ENCODE results near the gene WDR70. TPM values are rescaled to one million over a fixed set of nuclear protein-coding genes. Genes with fewer than 3 reads are reported as not detected.

Gene WDR70
- total RNA-seq, 1 experiment from 2014 or later = 31.3 TPM

DNA sequence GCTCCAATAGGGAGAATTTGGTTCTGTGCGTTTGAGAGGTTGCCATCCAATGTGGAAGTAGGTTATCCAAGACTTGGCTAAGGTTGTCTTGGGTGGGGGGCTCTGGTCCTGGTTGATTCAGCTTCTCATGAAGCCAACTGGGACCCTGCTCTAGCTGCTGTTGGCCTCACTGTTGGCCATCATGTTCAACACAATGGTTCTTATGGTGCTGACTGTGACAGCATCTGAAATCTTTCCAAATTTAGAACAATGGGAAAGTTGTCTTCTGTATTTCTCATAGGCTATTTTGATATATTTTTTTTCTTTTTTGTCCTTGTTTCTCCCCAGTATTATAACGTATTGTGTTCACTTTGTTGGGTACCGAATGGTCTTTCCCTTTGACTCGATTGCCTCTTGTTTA is 388.8 kb downstream of the WDR70 start:
- intact Hi-C loops (cut with micrococcal nuclease) = no loop called here
- Mint-ChIP-seq H3K27ac (ENCODE audit: low read depth, unreplicated experiment) (no peak overlapping the region), H3K36me3 (ENCODE audit: insufficient read depth, unreplicated experiment) (no peaks in the 10 kb centered on the region), H3K4me3 (ENCODE audit: unreplicated experiment) (no peak overlapping the region), H3K4me1 (ENCODE audit: insufficient read depth, unreplicated experiment) (peaks cover 13% of the 10 kb centered on the region), H3K9me3 (ENCODE audit: unreplicated experiment) (no peaks in the 10 kb centered on the region), H3K27me3 (ENCODE audit: insufficient read depth, unreplicated experiment) (no peaks in the 10 kb centered on the region)
- ChIA-PET POLR2A (no interaction called here), CTCF (interaction anchor here (0.6 kb wide), 1 partner anchor 316 kb away, joined by 3 read pairs; no protein-coding TSS in a partner anchor)
- no peak for DNase-seq (ENCODE audit: unreplicated experiment)
- TF ChIP-seq, protein P1, sequence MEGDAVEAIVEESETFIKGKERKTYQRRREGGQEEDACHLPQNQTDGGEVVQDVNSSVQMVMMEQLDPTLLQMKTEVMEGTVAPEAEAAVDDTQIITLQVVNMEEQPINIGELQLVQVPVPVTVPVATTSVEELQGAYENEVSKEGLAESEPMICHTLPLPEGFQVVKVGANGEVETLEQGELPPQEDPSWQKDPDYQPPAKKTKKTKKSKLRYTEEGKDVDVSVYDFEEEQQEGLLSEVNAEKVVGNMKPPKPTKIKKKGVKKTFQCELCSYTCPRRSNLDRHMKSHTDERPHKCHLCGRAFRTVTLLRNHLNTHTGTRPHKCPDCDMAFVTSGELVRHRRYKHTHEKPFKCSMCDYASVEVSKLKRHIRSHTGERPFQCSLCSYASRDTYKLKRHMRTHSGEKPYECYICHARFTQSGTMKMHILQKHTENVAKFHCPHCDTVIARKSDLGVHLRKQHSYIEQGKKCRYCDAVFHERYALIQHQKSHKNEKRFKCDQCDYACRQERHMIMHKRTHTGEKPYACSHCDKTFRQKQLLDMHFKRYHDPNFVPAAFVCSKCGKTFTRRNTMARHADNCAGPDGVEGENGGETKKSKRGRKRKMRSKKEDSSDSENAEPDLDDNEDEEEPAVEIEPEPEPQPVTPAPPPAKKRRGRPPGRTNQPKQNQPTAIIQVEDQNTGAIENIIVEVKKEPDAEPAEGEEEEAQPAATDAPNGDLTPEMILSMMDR (IDR thresholded peaks at IDR 0.05; ENCODE audit: unreplicated experiment) = no peak
- no TSS peak for BruUV-seq (replicated peaks)

DNA sequence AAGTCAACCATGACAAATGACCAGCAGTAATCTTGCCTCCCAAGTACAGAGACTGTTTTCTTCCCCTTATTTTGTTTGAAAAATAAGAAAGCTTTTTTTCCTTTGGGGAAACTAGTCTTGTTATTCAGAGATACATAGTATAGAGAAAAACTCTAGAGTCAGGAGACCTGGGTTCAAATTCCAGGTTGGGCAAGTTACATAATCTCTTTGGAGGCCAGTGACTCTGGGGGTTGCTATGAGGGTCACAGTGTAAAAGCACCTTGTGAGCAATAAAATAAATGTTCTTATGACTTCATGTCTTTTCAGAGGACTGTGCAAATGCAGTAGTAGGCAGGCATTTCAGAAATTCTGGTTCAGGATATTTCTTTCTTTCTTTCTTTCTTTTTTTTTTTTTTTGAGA is 389.3 kb downstream of the WDR70 start:
- no peak overlapping the region for H3K27ac Mint-ChIP-seq (ENCODE audit: low read depth, unreplicated experiment)
- ChIA-PET POLR2A (no interaction called here), CTCF (interaction anchor here (0.6 to 1.3 kb wide), 3 partner anchors 317 to 418 kb away, joined by 3 read pairs; no protein-coding TSS in a partner anchor)
- TF ChIP-seq, protein P1 (IDR thresholded peaks at IDR 0.05; ENCODE audit: unreplicated experiment) = no peak
- H3K27me3 Mint-ChIP-seq (ENCODE audit: insufficient read depth, unreplicated experiment) = no peaks in the 10 kb centered on the region
- H3K9me3 Mint-ChIP-seq (ENCODE audit: unreplicated experiment) = no peaks in the 10 kb centered on the region
- no peaks in the 10 kb centered on the region for H3K36me3 Mint-ChIP-seq (ENCODE audit: insufficient read depth, unreplicated experiment)
- H3K4me1 Mint-ChIP-seq (ENCODE audit: insufficient read depth, unreplicated experiment) = peaks cover 13% of the 10 kb centered on the region
- intact Hi-C loops (cut with micrococcal nuclease) = no loop called here
- BruUV-seq (replicated peaks) = no TSS peak
- H3K4me3 Mint-ChIP-seq (ENCODE audit: unreplicated experiment) = no peak overlapping the region
- DNase-seq (ENCODE audit: unreplicated experiment) = no peak

DNA sequence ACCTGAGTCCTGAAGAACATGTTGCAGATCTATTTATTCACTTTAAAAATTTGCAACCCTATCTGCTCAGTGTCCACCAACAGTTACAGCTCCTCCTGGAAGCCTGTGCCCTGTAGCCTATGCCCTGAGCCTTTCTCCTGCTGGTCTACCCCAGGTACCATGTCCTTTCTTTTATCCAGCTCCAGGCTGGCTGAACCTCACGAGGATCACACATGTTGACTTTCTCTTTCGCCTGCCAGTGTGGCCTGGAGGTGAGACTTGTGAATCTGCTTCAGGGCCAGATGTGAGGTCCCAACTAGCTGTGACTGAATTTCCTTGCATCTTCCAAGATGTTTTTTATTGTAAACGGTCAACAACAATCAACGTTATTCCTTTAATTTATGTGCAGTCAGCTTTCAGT is 390.0 kb downstream of the WDR70 start:
- TF ChIP-seq, protein P1 (IDR thresholded peaks at IDR 0.05; ENCODE audit: unreplicated experiment) = no peak
- ChIA-PET CTCF (interaction anchor here (1.2 to 1.3 kb wide), 2 partner anchors 356 to 417 kb away, joined by 3 read pairs; no protein-coding TSS in a partner anchor), POLR2A (interaction anchor here (0.9 kb wide), 1 partner anchor 10 kb away, joined by 4 read pairs; no protein-coding TSS in a partner anchor)
- Mint-ChIP-seq H3K27me3 (ENCODE audit: insufficient read depth, unreplicated experiment) (no peaks in the 10 kb centered on the region), H3K36me3 (ENCODE audit: insufficient read depth, unreplicated experiment) (no peaks in the 10 kb centered on the region), H3K9me3 (ENCODE audit: unreplicated experiment) (no peaks in the 10 kb centered on the region), H3K27ac (ENCODE audit: low read depth, unreplicated experiment) (no peak overlapping the region), H3K4me1 (ENCODE audit: insufficient read depth, unreplicated experiment) (peaks cover 13% of the 10 kb centered on the region), H3K4me3 (ENCODE audit: unreplicated experiment) (no peak overlapping the region)
- DNase-seq (ENCODE audit: unreplicated experiment) = no peak
- no TSS peak for BruUV-seq (replicated peaks)
- intact Hi-C loops (cut with micrococcal nuclease) = no loop called here

DNA sequence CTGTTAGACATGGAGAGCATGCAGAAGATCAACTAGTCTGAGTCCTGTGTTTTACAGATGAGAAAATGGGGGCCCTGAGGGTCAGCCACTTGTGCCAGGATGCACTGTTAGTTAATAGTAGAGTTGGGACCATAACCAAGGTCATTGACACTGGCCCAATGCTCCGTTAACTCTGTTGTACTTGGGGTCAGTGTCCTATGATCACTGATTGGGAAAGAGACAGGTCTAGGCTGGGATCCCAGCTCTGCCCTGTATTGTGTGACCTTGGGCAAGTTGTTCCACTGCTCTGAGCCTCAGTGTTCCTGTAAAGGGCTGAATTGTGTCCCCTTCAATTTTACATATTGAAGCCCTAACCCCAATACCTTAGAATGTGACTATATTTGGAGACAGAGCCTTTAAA is 390.7 kb downstream of the WDR70 start:
- DNase-seq (ENCODE audit: unreplicated experiment) = no peak
- no TSS peak for BruUV-seq (replicated peaks)
- no peaks in the 10 kb centered on the region for H3K27me3 Mint-ChIP-seq (ENCODE audit: insufficient read depth, unreplicated experiment)
- intact Hi-C loops (cut with micrococcal nuclease) = no loop called here
- no peak overlapping the region for H3K27ac Mint-ChIP-seq (ENCODE audit: low read depth, unreplicated experiment)
- no peak overlapping the region for H3K4me3 Mint-ChIP-seq (ENCODE audit: unreplicated experiment)
- H3K9me3 Mint-ChIP-seq (ENCODE audit: unreplicated experiment) = peaks cover 1% of the 10 kb centered on the region
- ChIA-PET POLR2A (interaction anchor here (0.9 kb wide), 1 partner anchor 9 kb away, joined by 4 read pairs; no protein-coding TSS in a partner anchor), CTCF (interaction anchor here (1.2 kb wide), 1 partner anchor 416 kb away, joined by 3 read pairs; no protein-coding TSS in a partner anchor)
- TF ChIP-seq, protein P1 (IDR thresholded peaks at IDR 0.05; ENCODE audit: unreplicated experiment) = no peak
- peaks cover 13% of the 10 kb centered on the region for H3K4me1 Mint-ChIP-seq (ENCODE audit: insufficient read depth, unreplicated experiment)
- H3K36me3 Mint-ChIP-seq (ENCODE audit: insufficient read depth, unreplicated experiment) = no peaks in the 10 kb centered on the region
